HEK293 (cell line): ENCODE results near the gene RPS18.

Source experiments
- CTCF ChIA-PET: fragments of 350-600 bp; formaldehyde crosslinking; extraction: SDS; loops from one replicate; lab custom pipeline; 2021; ENCODE audit warnings: antibody characterized with exemption; lab: Yijun Ruan, JAX
- POLR2A ChIA-PET: fragments of 300-600 bp; formaldehyde crosslinking; extraction: SDS; loops from one replicate; lab custom pipeline; 2020; ENCODE audit warnings: antibody characterized with exemption, inconsistent platforms; lab: Yijun Ruan, JAX
- H3K27ac ChIP-seq: fragments of 200-500 bp; sonication (Bioruptor generic); 2 replicates; pipeline ENCODE4 v1.5.1; 2014; ENCODE audit warnings: low read depth, low read length, control low read depth, inconsistent platforms; ENCODE audit errors: extremely low read depth
- H3K36me3 ChIP-seq, 2 experiments: fragments of 200-500 bp in 1 of 2; sonication (Bioruptor generic) in 1 of 2; 1 replicate in 1 of 2; 2 replicates in 1 of 2; pipeline ENCODE4 v1.5.1; 2014 to 2017; ENCODE audit warnings: inconsistent platforms in 2 of 2, low read length in 2 of 2; ENCODE audit not compliant: control insufficient read depth in 2 of 2, insufficient read depth in 1 of 2
- H3K4me1 ChIP-seq: fragments of 200-500 bp; sonication (Bioruptor generic); 2 replicates; pipeline ENCODE4 v1.5.1; 2014; ENCODE audit warnings: mild to moderate bottlenecking, low read length, inconsistent platforms; ENCODE audit not compliant: control insufficient read depth, insufficient read depth
- H3K4me3 ChIP-seq: 2 replicates; pipeline ENCODE4 v1.5.1; 2011; ENCODE audit warnings: low read depth, mild to moderate bottlenecking, control low read depth, low read length, moderate library complexity
- H3K9me3 ChIP-seq: fragments of 200-500 bp; sonication (Bioruptor generic); 2 replicates; pipeline ENCODE4 v1.5.1; 2014; ENCODE audit warnings: low read depth, low read length, inconsistent platforms; ENCODE audit not compliant: control insufficient read depth, insufficient read depth
- GLIS2 ChIP-seq: fragments of 450-650 bp; formaldehyde crosslinking; IDR thresholded peaks from 2 replicates; pipeline ENCODE4 v1.5.1; 2016; ENCODE audit warnings: missing biosample characterization, missing genetic modification characterization
- ZBTB17 ChIP-seq: fragments of 450-650 bp; formaldehyde crosslinking; IDR thresholded peaks from 2 replicates; pipeline ENCODE4 v1.5.1; 2016; ENCODE audit warnings: missing biosample characterization, missing genetic modification characterization
- ZBTB8A ChIP-seq: fragments of 450-650 bp; formaldehyde crosslinking; IDR thresholded peaks from 2 replicates; pipeline ENCODE4 v1.5.1; 2016; ENCODE audit warnings: missing biosample characterization, missing genetic modification characterization
- ZFP69B ChIP-seq: fragments of 450-650 bp; formaldehyde crosslinking; IDR thresholded peaks from 2 replicates; pipeline ENCODE4 v1.5.1; 2016; ENCODE audit warnings: missing biosample characterization, missing genetic modification characterization
- ZNF10 ChIP-seq: fragments of 450-650 bp; formaldehyde crosslinking; IDR thresholded peaks from 2 replicates; pipeline ENCODE4 v1.5.1; 2017; ENCODE audit warnings: missing biosample characterization, missing genetic modification characterization
- ZNF133 ChIP-seq: fragments of 450-650 bp; formaldehyde crosslinking; IDR thresholded peaks from 2 replicates; pipeline ENCODE4 v1.5.1; 2016; ENCODE audit warnings: missing biosample characterization, missing genetic modification characterization
- ZNF2 ChIP-seq: fragments of 450-650 bp; formaldehyde crosslinking; IDR thresholded peaks from 2 replicates; pipeline ENCODE4 v1.5.1; 2016; ENCODE audit warnings: missing biosample characterization, missing genetic modification characterization
- ZNF211 ChIP-seq: fragments of 450-650 bp; formaldehyde crosslinking; IDR thresholded peaks from 2 replicates; pipeline ENCODE4 v1.5.1; 2016; ENCODE audit warnings: low read depth, missing biosample characterization, missing genetic modification characterization
- ZNF324 ChIP-seq: fragments of 450-650 bp; formaldehyde crosslinking; IDR thresholded peaks from 2 replicates; pipeline ENCODE4 v1.5.1; 2016; ENCODE audit warnings: missing biosample characterization, missing genetic modification characterization
- ZNF560 ChIP-seq: fragments of 450-650 bp; formaldehyde crosslinking; IDR thresholded peaks from 2 replicates; pipeline ENCODE4 v1.5.1; 2017; ENCODE audit warnings: missing biosample characterization, missing genetic modification characterization, borderline replicate concordance
- ZNF654 ChIP-seq: fragments of 450-650 bp; formaldehyde crosslinking; IDR thresholded peaks from 2 replicates; pipeline ENCODE4 v1.5.1; 2016; ENCODE audit warnings: low read depth, missing biosample characterization, missing genetic modification characterization
- TF ChIP-seq, protein P1 (sequence below): fragments of 450-650 bp; formaldehyde crosslinking; IDR thresholded peaks from 2 replicates; pipeline ENCODE4 v1.5.1; 2016; ENCODE audit warnings: missing biosample characterization, missing genetic modification characterization
- TF ChIP-seq, protein P2 (sequence below): fragments of 450-650 bp; formaldehyde crosslinking; IDR thresholded peaks from 2 replicates; pipeline ENCODE4 v1.5.1; 2016; ENCODE audit warnings: missing biosample characterization, missing genetic modification characterization
- TF ChIP-seq, protein P3 (sequence below): fragments of 450-650 bp; formaldehyde crosslinking; IDR thresholded peaks from 2 replicates; pipeline ENCODE4 v1.5.1; 2016; ENCODE audit warnings: missing biosample characterization, missing genetic modification characterization
- TF ChIP-seq, protein P4 (sequence below): fragments of 450-650 bp; formaldehyde crosslinking; IDR thresholded peaks from 2 replicates; pipeline ENCODE4 v1.5.1; 2016; ENCODE audit warnings: missing biosample characterization, missing genetic modification characterization
- TF ChIP-seq, protein P5 (sequence below): fragments of 450-650 bp; formaldehyde crosslinking; IDR thresholded peaks from 2 replicates; pipeline ENCODE4 v1.5.1; 2016; ENCODE audit warnings: missing biosample characterization, missing genetic modification characterization

Gene RPS18

DNA sequence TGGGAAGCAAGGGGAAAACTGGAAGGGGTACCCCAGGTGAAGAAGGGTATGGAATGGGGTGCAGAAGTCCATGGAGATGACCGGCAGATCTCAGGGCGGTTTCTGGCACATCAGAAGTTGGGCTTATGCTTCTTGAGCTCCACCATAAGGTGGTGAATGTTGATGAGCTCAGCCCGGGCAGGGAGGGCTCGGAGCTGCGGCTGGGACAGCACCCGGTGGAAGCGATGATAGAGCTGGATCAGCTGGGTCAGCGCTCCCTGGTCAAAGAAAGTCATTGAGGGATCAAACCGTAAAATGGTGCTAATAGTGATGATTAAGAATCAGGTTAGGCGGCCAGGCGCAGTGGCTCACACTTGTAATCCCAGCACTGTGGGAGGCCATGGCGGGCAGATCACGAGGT, 21.1 kb upstream of the RPS18 start:
- Histone ChIP-seq H3K4me3 (no peak overlapping the region), H3K4me1 (peaks cover 12% of the 10 kb centered on the region), H3K9me3 (no peaks in the 10 kb centered on the region), H3K27ac (no peak overlapping the region), H3K36me3 (peaks cover 14 to 20% of the 10 kb centered on the region in 2 experiments; a peak in 2 of 3 replicates)
- CTCF ChIA-PET = interaction anchor here (0.6 to 6.1 kb wide), 10 partner anchors 12 to 412 kb away, joined by 3 to 76 read pairs (median 6); partner anchors contain the start of genes HSD17B8, RPS18, TAP2 and VPS52
- TF ChIP-seq ZNF10 (no peak), ZNF2 (tag by site-specific recombination) (no peak)
- TF ChIP-seq, all 188 proteins: peak for 0
- POLR2A ChIA-PET = interaction anchor here (2.8 to 4.8 kb wide), 5 partner anchors 12 to 279 kb away, joined by 12 to 65 read pairs (median 30); partner anchors contain the start of genes B3GALT4, RING1, RPS18 and VPS52

DNA sequence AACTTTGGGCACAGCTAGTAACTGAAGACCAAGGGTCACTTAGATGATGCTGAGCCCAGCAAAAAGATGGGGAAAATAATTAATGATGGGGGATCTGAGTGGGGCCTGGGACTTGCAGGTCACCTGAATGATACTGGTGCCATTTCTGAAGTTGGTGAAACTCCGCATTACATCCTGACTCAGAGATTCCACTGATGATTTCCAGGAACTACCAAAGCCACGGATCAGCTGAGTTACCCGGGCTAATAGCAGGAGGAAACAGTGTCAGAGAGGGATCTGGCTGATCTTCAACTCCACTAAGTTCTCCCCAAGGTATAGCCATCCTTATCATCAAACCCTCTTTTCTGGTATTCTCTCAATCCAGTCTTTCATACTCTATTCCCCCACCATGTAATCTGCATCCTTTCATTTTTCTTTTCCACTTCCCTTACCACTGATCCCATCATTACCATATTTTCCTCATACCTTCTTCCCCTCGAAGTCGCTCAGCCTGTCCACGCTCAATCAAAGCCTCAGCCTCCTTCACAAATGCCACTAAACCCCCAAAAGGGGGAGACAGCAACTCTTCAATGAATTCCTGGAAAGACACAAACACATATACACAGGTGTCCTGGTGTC, 20.4 kb upstream of the RPS18 start:
- ChIA-PET CTCF (interaction anchor here (0.6 to 1.6 kb wide), 6 partner anchors 16 to 413 kb away, joined by 3 to 8 read pairs (median 5); partner anchors contain the start of genes B3GALT4, RPS18, TAP2 and VPS52), POLR2A (interaction anchor here (0.7 to 4.8 kb wide), 5 partner anchors 12 to 280 kb away, joined by 3 to 65 read pairs (median 30); partner anchors contain the start of genes B3GALT4, RPS18 and VPS52)
- peaks cover 12% of the 10 kb centered on the region for H3K4me1 ChIP-seq
- H3K4me3 ChIP-seq = no peak overlapping the region
- no peaks in the 10 kb centered on the region for H3K9me3 ChIP-seq
- H3K36me3 ChIP-seq = peaks cover 14 to 20% of the 10 kb centered on the region in 2 experiments; a peak in 2 of 3 replicates
- no peak overlapping the region for H3K27ac ChIP-seq
- TF ChIP-seq ZNF654 (tag by site-specific recombination) = peak; percentile 11; the same call in 1 of the 2 replicates
- TF ChIP-seq ZBTB8A (tag by site-specific recombination) = no peak

DNA sequence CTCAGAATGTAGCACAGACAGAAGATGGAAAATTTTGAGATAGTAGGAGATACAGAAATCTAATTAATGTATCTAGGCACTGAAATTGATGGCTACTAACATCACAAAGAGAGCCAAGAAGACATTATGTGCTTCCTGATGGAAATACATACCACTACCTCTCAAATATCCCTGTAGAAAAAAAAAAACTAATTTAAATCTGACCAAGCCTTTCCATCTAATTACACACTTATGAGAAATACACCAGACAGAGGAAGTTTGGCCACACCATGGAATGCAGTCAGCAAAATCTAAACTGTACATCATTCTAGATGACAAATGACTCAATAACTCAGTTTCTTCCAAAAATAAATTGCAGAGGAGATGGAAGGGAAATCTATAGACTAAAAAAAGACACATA, 19.1 kb upstream of the RPS18 start:
- peaks cover 26% of the 10 kb centered on the region in 2 experiments; a peak in 2 of 3 replicates for H3K36me3 ChIP-seq
- no peaks in the 10 kb centered on the region for H3K9me3 ChIP-seq
- H3K4me1 ChIP-seq = peaks cover 12% of the 10 kb centered on the region
- H3K27ac ChIP-seq = no peak overlapping the region
- CTCF ChIA-PET = interaction anchor here (0.6 kb wide), 1 partner anchor 47 kb away, joined by 3 read pairs; no protein-coding TSS in a partner anchor
- no peak overlapping the region for H3K4me3 ChIP-seq
- TF ChIP-seq, protein P1, sequence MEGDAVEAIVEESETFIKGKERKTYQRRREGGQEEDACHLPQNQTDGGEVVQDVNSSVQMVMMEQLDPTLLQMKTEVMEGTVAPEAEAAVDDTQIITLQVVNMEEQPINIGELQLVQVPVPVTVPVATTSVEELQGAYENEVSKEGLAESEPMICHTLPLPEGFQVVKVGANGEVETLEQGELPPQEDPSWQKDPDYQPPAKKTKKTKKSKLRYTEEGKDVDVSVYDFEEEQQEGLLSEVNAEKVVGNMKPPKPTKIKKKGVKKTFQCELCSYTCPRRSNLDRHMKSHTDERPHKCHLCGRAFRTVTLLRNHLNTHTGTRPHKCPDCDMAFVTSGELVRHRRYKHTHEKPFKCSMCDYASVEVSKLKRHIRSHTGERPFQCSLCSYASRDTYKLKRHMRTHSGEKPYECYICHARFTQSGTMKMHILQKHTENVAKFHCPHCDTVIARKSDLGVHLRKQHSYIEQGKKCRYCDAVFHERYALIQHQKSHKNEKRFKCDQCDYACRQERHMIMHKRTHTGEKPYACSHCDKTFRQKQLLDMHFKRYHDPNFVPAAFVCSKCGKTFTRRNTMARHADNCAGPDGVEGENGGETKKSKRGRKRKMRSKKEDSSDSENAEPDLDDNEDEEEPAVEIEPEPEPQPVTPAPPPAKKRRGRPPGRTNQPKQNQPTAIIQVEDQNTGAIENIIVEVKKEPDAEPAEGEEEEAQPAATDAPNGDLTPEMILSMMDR (tag by site-specific recombination) = no peak
- TF ChIP-seq, protein P2, sequence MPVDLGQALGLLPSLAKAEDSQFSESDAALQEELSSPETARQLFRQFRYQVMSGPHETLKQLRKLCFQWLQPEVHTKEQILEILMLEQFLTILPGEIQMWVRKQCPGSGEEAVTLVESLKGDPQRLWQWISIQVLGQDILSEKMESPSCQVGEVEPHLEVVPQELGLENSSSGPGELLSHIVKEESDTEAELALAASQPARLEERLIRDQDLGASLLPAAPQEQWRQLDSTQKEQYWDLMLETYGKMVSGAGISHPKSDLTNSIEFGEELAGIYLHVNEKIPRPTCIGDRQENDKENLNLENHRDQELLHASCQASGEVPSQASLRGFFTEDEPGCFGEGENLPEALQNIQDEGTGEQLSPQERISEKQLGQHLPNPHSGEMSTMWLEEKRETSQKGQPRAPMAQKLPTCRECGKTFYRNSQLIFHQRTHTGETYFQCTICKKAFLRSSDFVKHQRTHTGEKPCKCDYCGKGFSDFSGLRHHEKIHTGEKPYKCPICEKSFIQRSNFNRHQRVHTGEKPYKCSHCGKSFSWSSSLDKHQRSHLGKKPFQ (tag by site-specific recombination) = no peak
- TF ChIP-seq ZBTB17 (no peak), ZNF133 (tag by site-specific recombination) (no peak), ZNF560 (no peak), ZNF211 (tag by site-specific recombination) (no peak), ZNF324 (tag by site-specific recombination) (no peak), ZFP69B (tag by site-specific recombination) (no peak), GLIS2 (tag by site-specific recombination) (no peak)
- TF ChIP-seq, protein P3, sequence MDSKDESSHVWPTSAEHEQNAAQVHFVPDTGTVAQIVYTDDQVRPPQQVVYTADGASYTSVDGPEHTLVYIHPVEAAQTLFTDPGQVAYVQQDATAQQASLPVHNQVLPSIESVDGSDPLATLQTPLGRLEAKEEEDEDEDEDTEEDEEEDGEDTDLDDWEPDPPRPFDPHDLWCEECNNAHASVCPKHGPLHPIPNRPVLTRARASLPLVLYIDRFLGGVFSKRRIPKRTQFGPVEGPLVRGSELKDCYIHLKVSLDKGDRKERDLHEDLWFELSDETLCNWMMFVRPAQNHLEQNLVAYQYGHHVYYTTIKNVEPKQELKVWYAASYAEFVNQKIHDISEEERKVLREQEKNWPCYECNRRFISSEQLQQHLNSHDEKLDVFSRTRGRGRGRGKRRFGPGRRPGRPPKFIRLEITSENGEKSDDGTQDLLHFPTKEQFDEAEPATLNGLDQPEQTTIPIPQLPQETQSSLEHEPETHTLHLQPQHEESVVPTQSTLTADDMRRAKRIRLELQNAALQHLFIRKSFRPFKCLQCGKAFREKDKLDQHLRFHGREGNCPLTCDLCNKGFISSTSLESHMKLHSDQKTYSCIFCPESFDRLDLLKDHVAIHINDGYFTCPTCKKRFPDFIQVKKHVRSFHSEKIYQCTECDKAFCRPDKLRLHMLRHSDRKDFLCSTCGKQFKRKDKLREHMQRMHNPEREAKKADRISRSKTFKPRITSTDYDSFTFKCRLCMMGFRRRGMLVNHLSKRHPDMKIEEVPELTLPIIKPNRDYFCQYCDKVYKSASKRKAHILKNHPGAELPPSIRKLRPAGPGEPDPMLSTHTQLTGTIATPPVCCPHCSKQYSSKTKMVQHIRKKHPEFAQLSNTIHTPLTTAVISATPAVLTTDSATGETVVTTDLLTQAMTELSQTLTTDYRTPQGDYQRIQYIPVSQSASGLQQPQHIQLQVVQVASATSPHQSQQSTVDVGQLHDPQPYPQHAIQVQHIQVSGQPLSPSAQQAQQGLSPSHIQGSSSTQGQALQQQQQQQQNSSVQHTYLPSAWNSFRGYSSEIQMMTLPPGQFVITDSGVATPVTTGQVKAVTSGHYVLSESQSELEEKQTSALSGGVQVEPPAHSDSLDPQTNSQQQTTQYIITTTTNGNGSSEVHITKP = no peak
- TF ChIP-seq, protein P4, sequence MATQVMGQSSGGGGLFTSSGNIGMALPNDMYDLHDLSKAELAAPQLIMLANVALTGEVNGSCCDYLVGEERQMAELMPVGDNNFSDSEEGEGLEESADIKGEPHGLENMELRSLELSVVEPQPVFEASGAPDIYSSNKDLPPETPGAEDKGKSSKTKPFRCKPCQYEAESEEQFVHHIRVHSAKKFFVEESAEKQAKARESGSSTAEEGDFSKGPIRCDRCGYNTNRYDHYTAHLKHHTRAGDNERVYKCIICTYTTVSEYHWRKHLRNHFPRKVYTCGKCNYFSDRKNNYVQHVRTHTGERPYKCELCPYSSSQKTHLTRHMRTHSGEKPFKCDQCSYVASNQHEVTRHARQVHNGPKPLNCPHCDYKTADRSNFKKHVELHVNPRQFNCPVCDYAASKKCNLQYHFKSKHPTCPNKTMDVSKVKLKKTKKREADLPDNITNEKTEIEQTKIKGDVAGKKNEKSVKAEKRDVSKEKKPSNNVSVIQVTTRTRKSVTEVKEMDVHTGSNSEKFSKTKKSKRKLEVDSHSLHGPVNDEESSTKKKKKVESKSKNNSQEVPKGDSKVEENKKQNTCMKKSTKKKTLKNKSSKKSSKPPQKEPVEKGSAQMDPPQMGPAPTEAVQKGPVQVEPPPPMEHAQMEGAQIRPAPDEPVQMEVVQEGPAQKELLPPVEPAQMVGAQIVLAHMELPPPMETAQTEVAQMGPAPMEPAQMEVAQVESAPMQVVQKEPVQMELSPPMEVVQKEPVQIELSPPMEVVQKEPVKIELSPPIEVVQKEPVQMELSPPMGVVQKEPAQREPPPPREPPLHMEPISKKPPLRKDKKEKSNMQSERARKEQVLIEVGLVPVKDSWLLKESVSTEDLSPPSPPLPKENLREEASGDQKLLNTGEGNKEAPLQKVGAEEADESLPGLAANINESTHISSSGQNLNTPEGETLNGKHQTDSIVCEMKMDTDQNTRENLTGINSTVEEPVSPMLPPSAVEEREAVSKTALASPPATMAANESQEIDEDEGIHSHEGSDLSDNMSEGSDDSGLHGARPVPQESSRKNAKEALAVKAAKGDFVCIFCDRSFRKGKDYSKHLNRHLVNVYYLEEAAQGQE = no peak
- TF ChIP-seq, protein P5, sequence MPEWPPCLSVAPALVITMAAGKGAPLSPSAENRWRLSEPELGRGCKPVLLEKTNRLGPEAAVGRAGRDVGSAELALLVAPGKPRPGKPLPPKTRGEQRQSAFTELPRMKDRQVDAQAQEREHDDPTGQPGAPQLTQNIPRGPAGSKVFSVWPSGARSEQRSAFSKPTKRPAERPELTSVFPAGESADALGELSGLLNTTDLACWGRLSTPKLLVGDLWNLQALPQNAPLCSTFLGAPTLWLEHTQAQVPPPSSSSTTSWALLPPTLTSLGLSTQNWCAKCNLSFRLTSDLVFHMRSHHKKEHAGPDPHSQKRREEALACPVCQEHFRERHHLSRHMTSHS (tag by site-specific recombination) = no peak
- POLR2A ChIA-PET = interaction anchor here (0.7 kb wide), 1 partner anchor 376 kb away, joined by 6 read pairs; no protein-coding TSS in a partner anchor
